HepG2 (cell line): ENCODE data around the gene RPL18. TPM values are rescaled to one million over a fixed set of nuclear protein-coding genes. Genes with fewer than 3 reads are reported as not detected.

Source experiments
- ATAC-seq: fragments of 200-7000 bp; cut with Tn5 transposase; 3 replicates; pipeline ENCODE4 v1.9.1; 2020; ENCODE audit warnings: mild to moderate bottlenecking, moderate library complexity
- BruUV-seq: library from RNA; stranded (reverse); fragments of 400-500 nt; replicated peaks from 2 replicates; lab custom pipeline; 2021; lab: Mats Ljungman, UMichigan
- CTCF ChIA-PET: fragments of 300-600 bp; formaldehyde crosslinking; extraction: SDS; loops from one replicate; lab custom pipeline; 2021; ENCODE audit warnings: low total read pairs, inconsistent platforms, low intra/inter-chr PET ratio; lab: Yijun Ruan, JAX
- POLR2A ChIA-PET: fragments of 350-600 bp; sonication (Branson Sonifier 250); formaldehyde crosslinking; loops from one replicate; lab custom pipeline; 2020; ENCODE audit warnings: antibody characterized with exemption, inconsistent platforms; lab: Yijun Ruan, JAX
- DNase-seq: peaks from one replicate; pipeline ENCODE4 v3.0.0-alpha.2; 2015; ENCODE audit warnings: low spot score
- FAIRE-seq: peaks from 3 replicates; lab custom pipeline; 2011; peaks lifted over from hg19 to GRCh38; lab: Jason Lieb, UNC
- H2AFZ ChIP-seq: one replicate; pipeline ENCODE4 v1.6.1; 2011; ENCODE audit warnings: low read length, inconsistent platforms
- H3K27ac ChIP-seq: fragments of 300-600 bp; 3 replicates; pipeline ENCODE4 v1.8.0; 2011; ENCODE audit warnings: mixed run types, mild to moderate bottlenecking, mixed read lengths, low read length, inconsistent platforms; ENCODE audit not compliant: insufficient read depth; ENCODE audit errors: extremely low read length
- H3K27me3 ChIP-seq, 2 experiments: fragments of 200-600 bp in 1 of 2; 2 replicates in 1 of 2; 3 replicates in 1 of 2; pipeline versions ENCODE4 v1.6.0 to v1.8.0; 2011; ENCODE audit warnings: low read length in 2 of 2, mild to moderate bottlenecking in 2 of 2, moderate library complexity in 2 of 2, inconsistent platforms in 1 of 2; ENCODE audit not compliant: insufficient read depth in 2 of 2, control insufficient read depth in 1 of 2
- H3K36me3 ChIP-seq, 2 experiments: fragments of 200-600 bp in 1 of 2; replicated peaks in 1 of 2; 2 replicates in 1 of 2; 3 replicates in 1 of 2; pipeline versions ENCODE4 v1.5.1 to v1.8.0; 2011; ENCODE audit warnings: low read length in 2 of 2, inconsistent platforms in 1 of 2; ENCODE audit not compliant: insufficient read depth in 2 of 2, control insufficient read depth in 1 of 2
- H3K4me1 ChIP-seq: 2 replicates; pipeline ENCODE4 v1.5.1; 2012; ENCODE audit warnings: low read length, inconsistent platforms; ENCODE audit not compliant: insufficient read depth
- H3K4me2 ChIP-seq: 2 replicates; pipeline ENCODE4 v1.6.0; 2011; ENCODE audit warnings: low read depth, low read length, inconsistent platforms
- H3K4me3 ChIP-seq, 3 experiments: fragments of 200-600 bp in 1 of 3; sonication (generic), shearing (Covaris generic) in 1 of 3; replicated peaks in 1 of 3; 2 replicates each; pipeline ENCODE4 v1.5.1; 2011 to 2016; ENCODE audit warnings: low read length in 3 of 3, inconsistent platforms in 2 of 3, low read depth in 2 of 3, mild to moderate bottlenecking in 2 of 3, control low read depth in 1 of 3, mixed read lengths in 1 of 3; ENCODE audit not compliant: insufficient read depth in 1 of 3
- H3K79me2 ChIP-seq: one replicate; pipeline ENCODE4 v1.6.1; 2011; ENCODE audit warnings: low read length, inconsistent platforms; ENCODE audit not compliant: insufficient read depth
- H3K9ac ChIP-seq: 2 replicates; pipeline ENCODE4 v1.6.0; 2011; ENCODE audit warnings: mild to moderate bottlenecking, low read depth, low read length, inconsistent platforms; ENCODE audit not compliant: insufficient read depth
- H3K9me3 ChIP-seq: 2 replicates; pipeline ENCODE4 v1.5.1; 2012; ENCODE audit warnings: mild to moderate bottlenecking, low read length
- H4K20me1 ChIP-seq: 2 replicates; pipeline ENCODE4 v1.6.0; 2011; ENCODE audit warnings: inconsistent platforms, mild to moderate bottlenecking, low read length, moderate library complexity; ENCODE audit not compliant: insufficient read depth
- ETV5 ChIP-seq: IDR thresholded peaks from 2 replicates; pipeline ENCODE4 v1.6.1; 2018; ENCODE audit warnings: missing biosample characterization, missing genetic modification reagents, inconsistent platforms, borderline replicate concordance
- NR2F1 ChIP-seq, 2 experiments: fragments of 450-650 bp in 1 of 2; formaldehyde crosslinking in 1 of 2; IDR thresholded peaks; 2 replicates each; pipeline versions ENCODE4 v1.5.0 to v1.6.1; 2016 to 2020; ENCODE audit warnings: mild to moderate bottlenecking in 1 of 2, missing compliant biosample characterization in 1 of 2, missing genetic modification reagents in 1 of 2, moderate library complexity in 1 of 2
- NR2F6 ChIP-seq, 2 experiments: IDR thresholded peaks; 2 replicates each; pipeline ENCODE4 v1.6.1; 2016; ENCODE audit warnings: antibody characterized with exemption in 1 of 2, mild to moderate bottlenecking in 1 of 2
- PITX1 ChIP-seq: sonication (generic); formaldehyde crosslinking; IDR thresholded peaks from 2 replicates; pipeline ENCODE4 v1.5.1; 2020; ENCODE audit warnings: mild to moderate bottlenecking, missing genetic modification reagents
- ZFP36L1 ChIP-seq: sonication (generic); formaldehyde crosslinking; IDR thresholded peaks from 2 replicates; pipeline ENCODE4 v1.8.0; 2022; ENCODE audit warnings: mild to moderate bottlenecking, missing genetic modification reagents, moderate library complexity
- ZNF768 ChIP-seq: sonication (generic); formaldehyde crosslinking; IDR thresholded peaks from 2 replicates; pipeline ENCODE4 v1.4.0; 2020; ENCODE audit warnings: missing genetic modification reagents
- WGBS: methylation state at CpG from one replicate; pipeline ENCODE4 v1.1.6; 2017; ENCODE audit warnings: low lambda C conversion rate; 5-methylcytosine and 5-hydroxymethylcytosine counted together
- in situ Hi-C: cut with HindIII; loops from 2 replicates; pipeline ENCODE4 v1.10.0; 2017; ENCODE audit warnings: low pct_unique_long_range_greater_than_20kb; ENCODE audit not compliant: extremely low pct_ligation_motif_present
- intact Hi-C: fragments of 100-400 bp; cut with micrococcal nuclease; formaldehyde crosslinking; loops from one replicate; pipeline ENCODE4 v1.10.0; 2022; ENCODE audit not compliant: unreplicated experiment
- polyA plus RNA-seq, 8 experiments: library from polyadenylated mRNA; depleted of rRNA in 3 of 8; stranded (reverse) in 7 of 8; unstranded in 1 of 8; fragments of >200 nt; fragmentation: Illumina TruSeq in 4 of 8; extraction: Trizol in 4 of 8; gene quantifications; 2 replicates each; pipeline versions ENCODE4 v1.2.1 to v1.2.3, GENCODE V29; 2011 to 2016; ENCODE audit warnings: low read depth in 4 of 8, missing spikeins in 1 of 8, mixed read lengths in 1 of 8; ENCODE audit not compliant: insufficient read depth in 1 of 8
- total RNA-seq, 5 experiments: library from RNA; depleted of rRNA; stranded (reverse); fragments of >200 nt; fragmentation: Illumina TruSeq; extraction: Trizol; gene quantifications; 2 replicates each; pipeline ENCODE4 v1.2.3, GENCODE V29; 2016; ENCODE audit warnings: low read depth in 1 of 5

RPL18 gene
- total and polyA plus RNA-seq, 2 of the 13 experiments (the other 11 are each of a cell fraction or from before 2014, with no cell fraction given): 1,485 to 1,639 TPM

DNA sequence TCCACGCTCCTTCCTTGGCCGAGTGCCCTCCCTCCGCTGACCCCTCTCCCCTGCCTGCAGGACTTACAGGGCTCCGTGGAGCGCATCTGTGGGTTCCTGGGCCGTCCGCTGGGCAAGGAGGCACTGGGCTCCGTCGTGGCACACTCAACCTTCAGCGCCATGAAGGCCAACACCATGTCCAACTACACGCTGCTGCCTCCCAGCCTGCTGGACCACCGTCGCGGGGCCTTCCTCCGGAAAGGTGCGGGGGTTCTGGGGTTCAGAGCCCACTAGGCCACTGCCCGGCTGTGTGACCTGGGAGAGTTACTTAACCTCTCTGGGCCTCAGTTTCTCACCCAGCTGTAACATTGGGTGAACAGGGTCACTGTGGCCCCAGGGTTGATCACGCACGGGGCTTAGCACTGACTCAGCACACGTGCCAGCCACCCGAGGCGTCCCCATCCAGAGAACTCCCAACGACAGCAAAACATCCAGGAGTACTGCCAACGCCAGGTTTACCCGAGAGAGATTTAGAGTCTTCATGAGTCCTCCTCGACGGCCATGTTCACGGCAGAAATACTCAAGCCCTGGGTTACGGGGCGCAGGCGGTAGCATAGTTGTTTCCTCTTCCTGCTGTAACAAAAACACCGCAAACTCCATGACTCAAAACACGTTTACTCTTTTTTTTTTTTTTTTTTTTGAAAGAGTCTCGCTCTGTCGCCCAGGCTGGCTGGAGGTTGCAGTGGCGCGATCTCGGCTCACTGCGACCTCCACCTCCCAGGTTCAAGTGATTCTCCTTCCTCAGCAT, 22.1 kb downstream of the RPL18 start:
- Histone ChIP-seq H3K27ac (no peak overlapping the region), H3K9ac (no peak overlapping the region), H3K4me1 (peaks cover 15% of the 10 kb centered on the region; the same call in 1 of the 2 replicates), H3K79me2 (no peaks in the 10 kb centered on the region), H4K20me1 (no peaks in the 10 kb centered on the region), H2AFZ (no peak overlapping the region), H3K4me3 (no peak overlapping the region), H3K9me3 (no peaks in the 10 kb centered on the region), H3K4me2 (no peak overlapping the region), H3K27me3 (peaks cover 0 to 12% of the 10 kb centered on the region in 2 experiments; a peak in 3 of 5 replicates), H3K36me3 (no peaks in the 10 kb centered on the region)
- no peak for DNase-seq
- CTCF ChIA-PET: no interaction called here
- BruUV-seq: no TSS peak
- intact Hi-C loops: no loop called here
- in situ Hi-C loops: no loop called here
- TF ChIP-seq PITX1: no peak
- peak; percentile 94 for TF ChIP-seq ZNF768 (CRISPR knock-in tag)
- ATAC-seq: no peak
- POLR2A ChIA-PET: no interaction called here
- WGBS: 44% methylated on average over 20 of the region's 39 CpGs
- FAIRE-seq: no peak

DNA sequence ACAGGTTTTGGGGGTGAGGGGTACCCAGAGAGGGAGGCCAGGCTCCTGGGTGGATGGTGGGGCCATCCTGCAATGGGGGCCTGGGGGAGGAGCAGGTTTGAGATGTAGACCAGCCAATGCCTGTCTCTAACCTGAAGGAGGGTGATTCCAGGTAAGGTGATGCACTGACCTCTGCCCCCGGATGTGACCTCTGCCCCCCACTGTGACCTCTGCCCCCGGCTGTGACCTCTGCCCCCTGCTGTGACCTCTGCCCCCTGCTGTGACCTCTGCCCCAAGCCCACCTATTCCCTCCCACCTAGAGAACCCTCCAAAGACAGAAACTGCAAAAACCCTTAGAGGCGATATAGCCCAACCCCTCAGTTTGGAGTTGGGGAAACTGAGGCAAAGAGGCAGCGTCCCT, 22.7 kb downstream of the RPL18 start:
- Histone ChIP-seq H3K36me3 (no peaks in the 10 kb centered on the region), H3K4me2 (no peak overlapping the region), H3K27me3 (peaks cover 0 to 12% of the 10 kb centered on the region in 2 experiments; a peak in 3 of 5 replicates), H3K27ac (no peak overlapping the region), H3K4me3 (no peak overlapping the region), H3K79me2 (no peaks in the 10 kb centered on the region), H4K20me1 (no peaks in the 10 kb centered on the region), H3K4me1 (peaks cover 11% of the 10 kb centered on the region; the same call in 1 of the 2 replicates), H3K9ac (no peak overlapping the region), H2AFZ (no peak overlapping the region), H3K9me3 (no peaks in the 10 kb centered on the region)
- DNase-seq: no peak
- ChIA-PET CTCF (no interaction called here), POLR2A (no interaction called here)
- no peak for ATAC-seq
- BruUV-seq: no TSS peak
- in situ Hi-C loops (no loop called here), intact Hi-C loops (no loop called here)
- 75% methylated on average over 2 of the region's 4 CpGs for WGBS
- FAIRE-seq: no peak
- TF ChIP-seq ETV5 (CRISPR knock-in tag) (no peak), NR2F6 (IDR thresholded peaks at IDR 0.05) (peak; percentile 25; the same call in 1 of the 2 replicates), NR2F6 (CRISPR knock-in tag; IDR thresholded peaks at IDR 0.05) (no peak), ZFP36L1 (CRISPR knock-in tag) (no peak), NR2F1 (CRISPR knock-in tag; IDR thresholded peaks at IDR 0.05) (peak in 1 of 2 experiments; percentile 47; a peak in 1 of 4 replicates)
